KMS-11 (cell line): ENCODE measurements around the gene SLC17A4.
"Not testable (repeated sequence)": the region's sequence is repeated elsewhere in the genome, so short reads cannot be mapped to it uniquely, and the experiment has no call there.

Source experiments
- H2AFZ ChIP-seq: fragments of 200-600 bp; sonication (generic); 2 replicates; pipeline ENCODE4 v1.6.1; 2016; ENCODE audit warnings: antibody characterized with exemption, mixed run types, low read depth
- H3K27ac ChIP-seq: fragments of 200-600 bp; sonication (generic); 2 replicates; pipeline ENCODE4 v1.6.1; 2016; ENCODE audit warnings: mild to moderate bottlenecking, mixed run types
- H3K27me3 ChIP-seq: fragments of 200-600 bp; sonication (generic); 2 replicates; pipeline ENCODE4 v1.6.1; 2017; ENCODE audit warnings: mild to moderate bottlenecking, low read depth, mixed run types, moderate library complexity; ENCODE audit not compliant: insufficient read depth
- H3K36me3 ChIP-seq: fragments of 200-600 bp; sonication (generic); 2 replicates; pipeline ENCODE4 v1.6.1; 2017; ENCODE audit warnings: mild to moderate bottlenecking, mixed run types; ENCODE audit not compliant: insufficient read depth
- H3K4me1 ChIP-seq: fragments of 200-600 bp; sonication (generic); 2 replicates; pipeline ENCODE4 v1.6.1; 2016; ENCODE audit warnings: mild to moderate bottlenecking, low read depth, mixed run types; ENCODE audit not compliant: poor library complexity, severe bottlenecking
- H3K4me2 ChIP-seq: fragments of 200-600 bp; sonication (generic); 2 replicates; pipeline ENCODE4 v1.7.0; 2016; ENCODE audit warnings: mild to moderate bottlenecking, mixed run types
- H3K4me3 ChIP-seq: fragments of 200-600 bp; sonication (generic); IDR thresholded peaks from 2 replicates; pipeline ENCODE4 v1.6.1; 2017; ENCODE audit warnings: low read depth, low read length, mixed read lengths; ENCODE audit not compliant: insufficient read depth
- H3K79me2 ChIP-seq: fragments of 200-600 bp; sonication (generic); 2 replicates; pipeline ENCODE4 v1.6.1; 2016; ENCODE audit warnings: low read depth, mixed run types; ENCODE audit not compliant: insufficient read depth
- H3K9ac ChIP-seq: fragments of 200-600 bp; sonication (generic); 2 replicates; pipeline ENCODE4 v1.6.1; 2016; ENCODE audit warnings: mild to moderate bottlenecking, mixed run types
- H4K20me1 ChIP-seq: fragments of 200-600 bp; sonication (generic); 2 replicates; pipeline ENCODE4 v1.6.1; 2016; ENCODE audit warnings: mild to moderate bottlenecking, mixed run types; ENCODE audit not compliant: insufficient read depth
- CTCF ChIP-seq: fragments of 200-600 bp; sonication (generic); conservative IDR thresholded peaks from 2 replicates; pipeline ENCODE4 v1.6.1; 2017; ENCODE audit warnings: low read depth, mild to moderate bottlenecking, antibody characterized with exemption, low read length, moderate library complexity, mixed read lengths

SLC17A4 gene

GRCh38 chr6:25746968-25747367, 7.6 kb upstream of the SLC17A4 start:
- no peak overlapping the region for H3K27ac ChIP-seq
- H4K20me1 ChIP-seq: no peaks in the 10 kb centered on the region
- TF ChIP-seq CTCF: no peak
- no peaks in the 10 kb centered on the region for H3K36me3 ChIP-seq
- no peaks in the 10 kb centered on the region for H3K27me3 ChIP-seq
- H3K9ac ChIP-seq: no peak overlapping the region
- no peak overlapping the region for H3K4me2 ChIP-seq
- H2AFZ ChIP-seq: no peak overlapping the region
- H3K4me3 ChIP-seq: no peak overlapping the region
- no peaks in the 10 kb centered on the region for H3K4me1 ChIP-seq
- H3K79me2 ChIP-seq: no peaks in the 10 kb centered on the region

- Histone ChIP-seq H3K79me2 (no peaks in the 10 kb centered on the region), H3K4me2 (no peak overlapping the region), H3K4me1 (no peaks in the 10 kb centered on the region), H3K27me3 (no peaks in the 10 kb centered on the region), H3K4me3 (no peak overlapping the region), H3K36me3 (no peaks in the 10 kb centered on the region), H4K20me1 (no peaks in the 10 kb centered on the region), H2AFZ (no peak overlapping the region), H3K27ac (no peak overlapping the region), H3K9ac (no peak overlapping the region)
- no peak for TF ChIP-seq CTCF
Measured at GRCh38 chr6:25747477-25747876, 7.1 kb upstream of the SLC17A4 start.

GRCh38 chr6:25748049-25748448, 6.5 kb upstream of the SLC17A4 start:
- Histone ChIP-seq H3K36me3 (no peaks in the 10 kb centered on the region), H3K79me2 (no peaks in the 10 kb centered on the region), H3K9ac (no peak overlapping the region), H3K4me3 (no peak overlapping the region), H3K4me1 (no peaks in the 10 kb centered on the region), H3K27ac (no peak overlapping the region), H2AFZ (no peak overlapping the region), H3K27me3 (no peaks in the 10 kb centered on the region), H4K20me1 (no peaks in the 10 kb centered on the region), H3K4me2 (no peak overlapping the region)
- no peak for TF ChIP-seq CTCF

- not testable (repeated sequence) for H3K4me1 ChIP-seq, H3K79me2 ChIP-seq, H3K9ac ChIP-seq, H3K36me3 ChIP-seq, H4K20me1 ChIP-seq, H3K4me2 ChIP-seq, H3K27ac ChIP-seq, H2AFZ ChIP-seq, H3K27me3 ChIP-seq, H3K4me3 ChIP-seq
Measured at GRCh38 chr6:25748601-25749517, 5.7 kb upstream of the SLC17A4 start.

- no peak overlapping the region for H3K9ac ChIP-seq
- no peaks in the 10 kb centered on the region for H4K20me1 ChIP-seq
- no peaks in the 10 kb centered on the region for H3K27me3 ChIP-seq
- TF ChIP-seq CTCF: no peak
- no peaks in the 10 kb centered on the region for H3K36me3 ChIP-seq
- no peak overlapping the region for H2AFZ ChIP-seq
- no peaks in the 10 kb centered on the region for H3K79me2 ChIP-seq
- no peak overlapping the region for H3K4me3 ChIP-seq
- no peak overlapping the region for H3K27ac ChIP-seq
- no peaks in the 10 kb centered on the region for H3K4me1 ChIP-seq
- H3K4me2 ChIP-seq: no peak overlapping the region
Measured at GRCh38 chr6:25749837-25750236, 4.7 kb upstream of the SLC17A4 start.
